HepG2 (cell line): ENCODE measurements around the gene PRKCE. TPM values are rescaled to one million over a fixed set of nuclear protein-coding genes. Genes with fewer than 3 reads are reported as not detected.
A peak's percentile ranks its signal among the peaks of the same experiment; 100 is the strongest.

Source experiments
- ATRX ChIP-seq: sonication (generic); formaldehyde crosslinking; IDR thresholded peaks from 2 replicates; pipeline ENCODE4 v1.4.0; 2020; ENCODE audit warnings: missing genetic modification reagents, borderline replicate concordance
- ELF4 ChIP-seq: sonication (generic); formaldehyde crosslinking; IDR thresholded peaks from 2 replicates; pipeline ENCODE4 v1.5.0; 2020; ENCODE audit warnings: missing genetic modification reagents, mild to moderate bottlenecking, moderate library complexity, borderline replicate concordance
- ETV5 ChIP-seq: IDR thresholded peaks from 2 replicates; pipeline ENCODE4 v1.6.1; 2018; ENCODE audit warnings: missing biosample characterization, missing genetic modification reagents, inconsistent platforms, borderline replicate concordance
- FOXA1 ChIP-seq, 2 experiments: fragments of 450-650 bp in 1 of 2; sonication (generic) in 1 of 2; formaldehyde crosslinking in 1 of 2; IDR thresholded peaks; 2 replicates each; pipeline versions ENCODE4 v1.4.0 to v1.6.1; 2016 to 2020; ENCODE audit warnings: missing genetic modification reagents in 1 of 2
- HNF4G ChIP-seq, 2 experiments: sonication (generic) in 1 of 2; formaldehyde crosslinking in 1 of 2; IDR thresholded peaks; 2 replicates each; pipeline versions ENCODE4 v1.4.0 to v1.6.1; 2011 to 2020; ENCODE audit warnings: borderline replicate concordance in 2 of 2, low read depth in 2 of 2, mild to moderate bottlenecking in 2 of 2, low read length in 1 of 2, missing genetic modification reagents in 1 of 2, moderate library complexity in 1 of 2
- MNT ChIP-seq: fragments of 450-650 bp; IDR thresholded peaks from 2 replicates; pipeline ENCODE4 v1.6.1; 2016
- NCOR1 ChIP-seq: fragments of 200-600 bp; sonication (generic); IDR thresholded peaks from 2 replicates; pipeline ENCODE4 v1.7.0; 2017; ENCODE audit warnings: antibody characterized with exemption, low read length, borderline replicate concordance
- NFKBIZ ChIP-seq: IDR thresholded peaks from 2 replicates; pipeline ENCODE4 v1.6.1; 2018; ENCODE audit warnings: missing genetic modification reagents, missing compliant biosample characterization
- NKX3-1 ChIP-seq: sonication (generic); formaldehyde crosslinking; IDR thresholded peaks from 2 replicates; pipeline ENCODE4 v1.5.0; 2020; ENCODE audit warnings: missing genetic modification reagents
- POGK ChIP-seq: sonication (generic); formaldehyde crosslinking; conservative IDR thresholded peaks from 2 replicates; pipeline ENCODE4 v1.8.0; 2022; ENCODE audit warnings: mild to moderate bottlenecking, moderate library complexity, missing genetic modification reagents
- PRDM4 ChIP-seq: sonication (generic); formaldehyde crosslinking; IDR thresholded peaks from 2 replicates; pipeline ENCODE4 v1.9.0; 2021; ENCODE audit warnings: missing genetic modification reagents, borderline replicate concordance
- SIN3A ChIP-seq: IDR thresholded peaks from 2 replicates; pipeline ENCODE4 v1.6.1; 2011; ENCODE audit warnings: low read depth, mild to moderate bottlenecking, control low read depth, low read length, borderline replicate concordance
- ZBTB38 ChIP-seq: sonication (generic); formaldehyde crosslinking; IDR thresholded peaks from 2 replicates; pipeline ENCODE4 v1.5.1; 2020; ENCODE audit warnings: mild to moderate bottlenecking, missing genetic modification reagents
- ZFP36L2 ChIP-seq: sonication (generic); formaldehyde crosslinking; IDR thresholded peaks from 2 replicates; pipeline ENCODE4 v1.4.0; 2020; ENCODE audit warnings: missing genetic modification reagents
- ZFX ChIP-seq: sonication (generic); formaldehyde crosslinking; IDR thresholded peaks from 2 replicates; pipeline ENCODE4 v1.4.0; 2020; ENCODE audit warnings: mild to moderate bottlenecking, low read depth, missing genetic modification reagents, moderate library complexity
- ZNF251 ChIP-seq: sonication (generic); formaldehyde crosslinking; IDR thresholded peaks from 2 replicates; pipeline ENCODE4 v1.9.0; 2021; ENCODE audit warnings: mild to moderate bottlenecking, missing genetic modification reagents
- ZNF326 ChIP-seq: sonication (generic); formaldehyde crosslinking; IDR thresholded peaks from 2 replicates; pipeline ENCODE4 v1.4.0; 2020; ENCODE audit warnings: missing genetic modification reagents, borderline replicate concordance
- ZNF75D ChIP-seq: sonication (generic); formaldehyde crosslinking; IDR thresholded peaks from 2 replicates; pipeline ENCODE4 v1.8.1; 2023; ENCODE audit warnings: missing genetic modification reagents, mild to moderate bottlenecking, borderline replicate concordance
- ZNF772 ChIP-seq: sonication (generic); formaldehyde crosslinking; IDR thresholded peaks from 2 replicates; pipeline ENCODE4 v1.5.0; 2020; ENCODE audit warnings: mild to moderate bottlenecking, missing genetic modification reagents
- polyA plus RNA-seq, 8 experiments: library from polyadenylated mRNA; depleted of rRNA in 3 of 8; stranded (reverse) in 7 of 8; unstranded in 1 of 8; fragments of >200 nt; fragmentation: Illumina TruSeq in 4 of 8; extraction: Trizol in 4 of 8; gene quantifications; 2 replicates each; pipeline versions ENCODE4 v1.2.1 to v1.2.3, GENCODE V29; 2011 to 2016; ENCODE audit warnings: low read depth in 4 of 8, missing spikeins in 1 of 8, mixed read lengths in 1 of 8; ENCODE audit not compliant: insufficient read depth in 1 of 8
- total RNA-seq, 5 experiments: library from RNA; depleted of rRNA; stranded (reverse); fragments of >200 nt; fragmentation: Illumina TruSeq; extraction: Trizol; gene quantifications; 2 replicates each; pipeline ENCODE4 v1.2.3, GENCODE V29; 2016; ENCODE audit warnings: low read depth in 1 of 5
- TF ChIP-seq, protein P1 (sequence below): sonication (generic); formaldehyde crosslinking; IDR thresholded peaks from 2 replicates; pipeline ENCODE4 v1.5.0; 2020; ENCODE audit warnings: missing genetic modification reagents

The PRKCE gene
- total and polyA plus RNA-seq, 2 of the 13 experiments (the other 11 are each of a cell fraction or from before 2014, with no cell fraction given) = 1.0 to 3.9 TPM

GRCh38 chr2:45610281-45611019 is 41.0 kb upstream of the PRKCE start (continued):
- TF ChIP-seq PRDM4 (CRISPR knock-in tag) (0 out of 2 replicates have a peak, but pooled peaks have one; percentile 42), ZBTB38 (CRISPR knock-in tag) (no peak), ELF4 (CRISPR knock-in tag) (no peak), FOXA1 (IDR thresholded peaks at IDR 0.05) (no peak), FOXA1 (CRISPR knock-in tag; IDR thresholded peaks at IDR 0.05) (no peak), MNT (no peak), NCOR1 (no peak), SIN3A (peak; percentile 19; the same call in 1 of the 2 replicates), ZNF326 (no peak), ZNF772 (CRISPR knock-in tag) (no peak), ZNF75D (CRISPR knock-in tag) (no peak), ZFX (CRISPR knock-in tag) (no peak), ZFP36L2 (CRISPR knock-in tag) (no peak), POGK (CRISPR knock-in tag) (no peak), ATRX (CRISPR knock-in tag) (no peak), ETV5 (peak; percentile 47; the same call in 1 of the 2 replicates), NFKBIZ (CRISPR knock-in tag) (no peak), HNF4G (IDR thresholded peaks at IDR 0.05; ENCODE audit: borderline replicate concordance, low read depth, low read length) (no peak), HNF4G (CRISPR knock-in tag; IDR thresholded peaks at IDR 0.05; ENCODE audit: borderline replicate concordance, low read depth) (no peak), NKX3-1 (0 out of 2 replicates have a peak, but pooled peaks have one; percentile 50), ZNF251 (CRISPR knock-in tag) (no peak)
- TF ChIP-seq, protein P1, sequence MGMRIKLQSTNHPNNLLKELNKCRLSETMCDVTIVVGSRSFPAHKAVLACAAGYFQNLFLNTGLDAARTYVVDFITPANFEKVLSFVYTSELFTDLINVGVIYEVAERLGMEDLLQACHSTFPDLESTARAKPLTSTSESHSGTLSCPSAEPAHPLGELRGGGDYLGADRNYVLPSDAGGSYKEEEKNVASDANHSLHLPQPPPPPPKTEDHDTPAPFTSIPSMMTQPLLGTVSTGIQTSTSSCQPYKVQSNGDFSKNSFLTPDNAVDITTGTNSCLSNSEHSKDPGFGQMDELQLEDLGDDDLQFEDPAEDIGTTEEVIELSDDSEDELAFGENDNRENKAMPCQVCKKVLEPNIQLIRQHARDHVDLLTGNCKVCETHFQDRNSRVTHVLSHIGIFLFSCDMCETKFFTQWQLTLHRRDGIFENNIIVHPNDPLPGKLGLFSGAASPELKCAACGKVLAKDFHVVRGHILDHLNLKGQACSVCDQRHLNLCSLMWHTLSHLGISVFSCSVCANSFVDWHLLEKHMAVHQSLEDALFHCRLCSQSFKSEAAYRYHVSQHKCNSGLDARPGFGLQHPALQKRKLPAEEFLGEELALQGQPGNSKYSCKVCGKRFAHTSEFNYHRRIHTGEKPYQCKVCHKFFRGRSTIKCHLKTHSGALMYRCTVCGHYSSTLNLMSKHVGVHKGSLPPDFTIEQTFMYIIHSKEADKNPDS (CRISPR knock-in tag) = no peak
